Skin of body (tissue), 2 donors: ENCODE data around the gene CERS6. TPM values are rescaled to one million over a fixed set of nuclear protein-coding genes. Genes with fewer than 3 reads are reported as not detected.
A peak's percentile ranks its signal among the peaks of the same experiment; 100 is the strongest.

Source experiments
- DNase-seq: peaks from one replicate; lab custom pipeline; 2025; lab: John Stamatoyannopoulos, UW
- total RNA-seq: library from RNA; depleted of rRNA; stranded (reverse); fragments of >200 nt; gene quantifications from one replicate; pipeline ENCODE4 v1.2.3, GENCODE V29; 2014

CERS6 gene
- total RNA-seq, 1 donor from 2014 or later: 34.6 TPM

DNA sequence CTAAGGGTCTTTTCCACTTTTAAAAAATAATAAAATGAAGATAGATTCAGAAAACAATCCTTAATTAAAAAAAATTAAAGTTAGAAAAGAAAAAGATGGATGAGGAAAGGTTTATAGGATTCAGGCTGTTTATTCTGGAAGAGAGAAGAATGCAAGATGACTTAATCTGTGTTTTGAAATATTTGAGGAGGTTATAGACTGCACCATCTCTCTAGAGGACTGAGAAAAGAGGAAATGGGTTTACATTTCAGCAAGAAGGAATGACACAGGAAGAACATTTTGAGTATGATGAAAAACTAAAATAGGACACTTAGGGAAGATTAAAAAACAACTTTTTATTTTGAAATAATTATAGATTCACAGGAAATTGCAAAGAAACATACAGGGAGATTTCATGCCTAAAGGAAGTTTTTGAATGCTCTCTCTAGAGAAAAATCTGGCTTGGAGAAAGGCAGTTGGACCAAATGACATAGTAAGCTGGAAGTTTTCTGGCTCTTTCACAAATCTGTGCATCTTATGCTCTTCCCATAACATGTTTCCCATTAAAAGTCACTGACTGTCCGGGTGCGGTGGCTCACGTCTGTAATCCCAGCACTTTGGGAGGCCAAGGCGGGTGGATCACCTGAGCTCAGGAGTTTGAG is 75.0 kb downstream of the CERS6 start:
- peak; percentile 46 for DNase-seq

DNA sequence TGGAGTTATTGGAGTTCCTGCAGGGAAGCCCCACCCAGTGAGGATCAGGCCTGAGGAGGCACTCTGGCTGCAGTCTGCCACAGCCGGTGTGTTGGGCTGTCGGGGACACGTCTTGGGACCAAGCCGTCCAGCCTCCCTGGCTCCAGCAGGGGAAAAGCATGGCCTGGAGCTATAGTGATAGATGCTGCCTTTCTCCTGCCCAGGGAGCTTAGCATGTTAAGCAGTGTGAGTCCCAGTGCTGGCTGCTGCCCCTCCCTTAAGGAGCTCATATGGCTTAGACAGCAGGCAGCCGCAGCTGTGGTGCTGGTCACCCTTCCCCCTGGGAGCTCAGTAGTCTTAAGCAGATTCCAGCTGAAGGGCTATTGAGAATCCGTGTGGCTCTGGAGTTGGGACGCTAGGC is 78.9 kb downstream of the CERS6 start:
- no peak for DNase-seq

DNA sequence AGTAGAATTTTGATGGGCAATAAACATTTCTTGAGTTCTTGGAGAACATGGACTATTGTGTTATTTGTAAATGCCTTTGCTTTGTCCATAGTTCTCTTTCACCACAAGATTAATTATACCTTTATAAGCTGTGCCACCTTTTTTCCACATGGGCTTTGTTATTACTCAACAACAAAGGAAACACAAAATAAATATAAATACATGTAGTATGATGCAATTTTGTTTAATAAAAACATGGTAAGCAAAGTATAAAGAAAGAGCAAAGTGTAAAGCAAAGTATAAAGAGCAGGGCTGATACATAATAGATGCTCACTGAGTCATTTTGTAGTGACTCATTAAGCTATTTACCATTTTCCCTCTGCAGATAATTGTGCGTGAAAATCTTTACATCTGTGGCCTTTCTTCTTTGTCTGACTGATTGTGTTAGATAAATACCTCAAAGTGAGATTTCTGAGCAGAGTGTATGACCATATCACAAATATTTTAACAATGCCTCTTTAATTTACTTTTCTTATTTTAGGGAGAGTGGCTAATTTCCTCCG is 80.9 kb downstream of the CERS6 start:
- no peak for DNase-seq

DNA sequence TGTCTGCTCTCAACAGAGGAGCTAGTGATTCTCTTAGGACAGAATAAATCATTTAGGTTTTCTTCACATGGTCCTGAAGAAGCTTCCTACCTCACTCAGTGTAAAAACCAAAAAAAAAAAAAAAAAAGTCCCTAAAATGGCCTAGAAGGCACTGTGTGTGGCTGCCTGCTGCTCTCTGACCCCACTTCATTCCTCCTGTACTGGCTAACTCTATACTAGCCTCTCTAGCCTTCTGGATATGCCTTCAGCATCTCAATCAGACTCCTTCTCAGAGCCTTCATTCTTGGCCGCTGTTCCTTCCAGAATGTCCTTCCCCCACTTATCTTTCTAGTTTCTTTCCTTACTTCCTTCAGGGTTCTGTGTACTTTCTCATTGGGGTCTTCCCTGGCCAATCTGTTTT is 82.1 kb downstream of the CERS6 start:
- DNase-seq: no peak

DNA sequence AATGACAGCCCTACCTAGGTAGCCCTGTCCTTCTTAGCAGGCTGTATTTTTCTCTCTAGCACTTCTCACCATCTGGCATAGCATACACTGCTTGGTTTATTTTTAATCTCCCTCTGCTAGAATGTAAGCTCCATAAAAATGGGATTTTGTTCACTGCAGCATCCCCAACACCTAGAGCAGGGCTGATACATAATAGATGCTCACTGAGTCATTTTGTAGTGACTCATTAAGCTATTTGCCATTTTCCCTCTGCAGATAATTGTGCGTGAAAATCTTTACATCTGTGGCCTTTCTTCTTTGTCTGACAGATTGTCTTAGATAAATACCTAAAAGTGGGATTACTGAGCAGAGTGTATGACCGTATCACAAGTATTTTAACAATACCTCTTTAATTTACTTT is 82.5 kb downstream of the CERS6 start:
- no peak for DNase-seq

DNA sequence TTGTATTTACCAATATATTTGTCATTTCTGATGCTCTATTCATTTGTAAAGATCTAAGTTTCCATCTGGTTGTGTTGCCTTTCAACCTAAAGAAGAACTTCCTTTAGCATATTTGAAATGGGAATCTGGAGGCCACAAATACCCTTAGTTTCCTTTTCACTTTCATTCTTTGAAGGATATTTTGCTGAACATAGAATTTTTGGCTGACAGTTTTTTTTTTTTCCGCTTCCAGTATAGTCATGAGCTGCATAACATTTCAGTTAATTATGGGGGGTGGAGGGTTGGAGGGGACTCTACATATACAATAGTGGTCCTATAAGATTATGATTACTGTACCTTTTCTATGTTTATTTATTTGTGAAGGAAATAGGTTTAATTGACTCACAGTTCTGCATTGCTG is 83.9 kb downstream of the CERS6 start:
- DNase-seq: no peak

DNA sequence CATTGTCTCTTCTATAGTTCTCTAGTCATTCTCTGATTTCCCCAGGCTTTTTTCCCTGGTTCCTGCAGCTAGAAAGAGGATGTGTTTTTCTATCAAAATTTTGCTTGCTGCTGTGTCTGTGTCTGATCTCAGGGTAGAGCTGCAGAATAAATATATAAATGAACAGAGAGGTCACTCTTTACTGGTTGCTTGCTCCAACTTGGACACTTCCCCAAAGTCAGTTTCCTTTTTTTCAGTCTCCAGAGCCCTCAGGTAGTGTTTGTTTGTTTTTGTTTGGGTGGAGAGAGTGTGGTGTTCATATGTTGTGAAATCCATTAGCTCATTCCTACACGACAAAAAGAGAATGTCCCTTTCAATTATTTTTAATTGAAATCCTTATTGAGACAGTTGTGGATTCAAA is 85.8 kb downstream of the CERS6 start:
- no peak for DNase-seq

DNA sequence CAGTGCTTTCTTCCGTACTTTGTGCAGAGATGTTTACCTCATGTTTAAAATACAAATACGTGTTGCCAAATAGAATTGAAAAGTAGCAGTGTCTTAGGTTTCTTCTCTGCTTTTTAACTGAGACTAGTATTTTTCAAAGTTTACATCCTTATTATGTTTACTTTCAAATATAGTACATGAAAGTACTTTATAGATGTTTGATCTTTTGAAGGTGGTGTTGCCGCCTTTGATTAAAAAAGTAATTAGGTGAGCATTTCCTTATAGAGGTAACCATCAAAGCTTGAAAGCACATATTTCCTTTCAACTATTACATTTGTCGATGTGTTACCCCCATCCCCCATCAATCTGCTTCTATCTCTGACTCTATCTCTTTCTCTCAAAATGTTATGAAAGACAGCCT is 87.0 kb downstream of the CERS6 start:
- no peak for DNase-seq

DNA sequence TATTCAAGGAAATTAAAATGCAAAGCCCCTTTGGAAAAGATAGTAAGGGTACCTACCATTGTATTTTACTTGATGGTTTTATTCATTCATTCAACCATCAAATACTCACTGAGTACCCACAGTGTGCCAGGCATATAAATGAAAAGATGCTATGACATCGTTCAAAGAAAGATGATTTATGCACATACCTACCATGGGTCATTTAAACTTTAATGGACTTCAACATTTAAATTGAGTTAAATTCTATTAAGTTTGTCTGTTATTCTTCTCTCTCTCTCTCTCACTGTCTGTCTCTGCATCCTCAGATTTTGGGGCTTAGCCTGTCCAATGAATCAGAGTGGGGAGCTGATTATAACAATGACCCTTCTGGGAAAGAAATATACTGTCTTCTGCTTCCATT is 87.9 kb downstream of the CERS6 start:
- DNase-seq: no peak

DNA sequence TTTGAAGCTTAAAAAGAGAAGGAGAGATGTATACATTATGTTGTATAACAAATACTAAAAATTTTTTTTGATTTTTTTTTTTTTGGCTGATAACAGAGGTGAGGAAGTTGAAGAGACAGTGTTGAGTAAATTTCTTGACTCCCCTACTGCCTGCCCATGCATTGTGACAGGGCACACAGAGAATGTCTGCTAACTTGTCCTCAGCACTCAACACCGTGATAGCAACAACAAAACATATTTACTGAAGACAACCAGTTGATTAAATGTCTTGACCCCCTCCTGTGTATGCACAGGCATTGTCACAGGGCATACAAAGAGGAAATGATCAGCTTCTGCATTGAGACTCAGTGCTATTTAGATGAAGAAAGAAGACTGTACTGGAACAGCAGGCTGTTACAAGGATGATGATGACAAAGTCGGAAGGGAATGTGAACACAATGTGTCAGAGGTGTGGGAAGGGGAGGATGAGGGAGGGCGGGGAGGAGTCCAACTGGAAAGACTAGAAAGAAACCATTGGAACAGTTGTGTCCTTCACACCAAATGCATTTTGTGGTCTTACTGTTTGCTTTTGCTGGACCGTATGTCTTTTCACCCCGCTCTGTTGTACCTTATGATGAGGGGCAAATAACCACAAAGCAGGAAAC is 89.5 kb downstream of the CERS6 start:
- DNase-seq: no peak

DNA sequence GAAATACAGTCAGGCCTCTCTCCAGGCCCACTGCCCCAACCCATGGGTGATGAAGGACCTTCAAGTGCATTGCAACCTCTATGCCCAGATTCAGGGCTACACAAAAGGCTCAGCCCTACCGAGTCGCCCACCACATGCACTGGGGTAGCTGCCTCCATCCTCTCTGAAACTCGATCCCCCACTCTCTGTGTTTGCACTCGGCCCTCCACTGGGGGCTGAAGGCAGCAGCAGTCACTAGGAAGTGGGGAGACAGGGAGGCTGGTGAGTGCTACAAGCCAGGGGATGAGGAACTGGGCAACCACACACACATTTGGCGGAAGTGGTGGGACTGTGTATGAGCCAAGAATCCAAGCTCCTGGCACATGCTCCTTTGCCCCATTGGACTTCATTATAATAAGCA is 94.6 kb downstream of the CERS6 start:
- DNase-seq: no peak

DNA sequence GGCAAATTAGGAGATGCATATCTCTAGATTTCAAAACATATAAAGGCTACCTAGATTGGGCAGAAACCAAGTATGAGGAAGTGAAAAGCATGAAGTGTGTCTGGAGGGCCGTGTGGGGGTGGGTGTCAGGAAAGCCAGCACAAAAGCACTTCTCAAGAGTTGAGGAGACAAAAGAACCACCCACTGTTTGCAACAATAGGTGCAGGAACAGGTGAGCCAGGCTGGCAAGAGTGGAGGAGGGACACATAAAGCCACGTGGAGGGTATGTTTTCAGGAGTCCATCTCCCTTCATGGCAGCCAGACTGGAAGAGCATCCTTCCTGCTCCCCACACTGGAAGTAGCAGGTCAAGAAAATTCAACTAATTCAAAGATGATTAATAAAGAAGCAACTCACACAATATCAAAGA is 96.4 kb downstream of the CERS6 start:
- no peak for DNase-seq

DNA sequence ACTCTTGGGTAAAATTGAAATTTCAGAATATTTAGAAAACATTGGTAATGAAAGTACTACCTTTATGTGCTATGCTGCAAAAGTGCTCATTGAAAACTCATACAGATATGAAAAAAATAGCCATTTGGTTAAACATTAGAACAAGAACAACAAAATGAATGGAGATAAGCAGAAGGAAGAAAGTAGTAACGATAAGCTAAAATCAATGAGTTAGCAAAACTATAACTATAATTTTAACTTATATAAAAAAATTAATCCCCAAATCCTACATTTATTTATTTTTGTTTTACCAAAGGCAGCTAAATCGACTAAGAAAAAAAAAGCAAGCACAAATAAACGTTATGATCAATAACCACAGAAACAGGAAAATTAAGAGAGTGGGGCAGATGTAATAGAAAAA is 99.2 kb downstream of the CERS6 start:
- no peak for DNase-seq

DNA sequence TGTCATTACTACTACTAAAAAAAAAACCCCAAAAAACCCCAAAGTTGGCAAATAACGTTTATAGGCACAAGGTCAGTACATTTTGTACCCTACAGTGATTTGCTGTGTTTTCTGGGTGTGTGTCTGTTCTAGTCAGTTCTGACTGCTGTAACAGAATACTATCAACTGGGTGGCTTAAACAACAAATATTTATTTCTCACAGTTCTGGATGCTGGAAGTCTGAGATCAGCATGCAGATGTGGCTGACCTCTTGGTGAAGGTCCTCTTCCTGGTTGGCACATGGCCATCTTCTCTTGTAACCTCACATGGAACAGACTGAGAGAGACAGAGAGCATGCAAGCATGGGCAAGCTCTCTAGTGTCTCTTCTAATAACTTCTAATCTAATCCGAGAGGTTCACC is 103.1 kb downstream of the CERS6 start:
- no peak for DNase-seq

DNA sequence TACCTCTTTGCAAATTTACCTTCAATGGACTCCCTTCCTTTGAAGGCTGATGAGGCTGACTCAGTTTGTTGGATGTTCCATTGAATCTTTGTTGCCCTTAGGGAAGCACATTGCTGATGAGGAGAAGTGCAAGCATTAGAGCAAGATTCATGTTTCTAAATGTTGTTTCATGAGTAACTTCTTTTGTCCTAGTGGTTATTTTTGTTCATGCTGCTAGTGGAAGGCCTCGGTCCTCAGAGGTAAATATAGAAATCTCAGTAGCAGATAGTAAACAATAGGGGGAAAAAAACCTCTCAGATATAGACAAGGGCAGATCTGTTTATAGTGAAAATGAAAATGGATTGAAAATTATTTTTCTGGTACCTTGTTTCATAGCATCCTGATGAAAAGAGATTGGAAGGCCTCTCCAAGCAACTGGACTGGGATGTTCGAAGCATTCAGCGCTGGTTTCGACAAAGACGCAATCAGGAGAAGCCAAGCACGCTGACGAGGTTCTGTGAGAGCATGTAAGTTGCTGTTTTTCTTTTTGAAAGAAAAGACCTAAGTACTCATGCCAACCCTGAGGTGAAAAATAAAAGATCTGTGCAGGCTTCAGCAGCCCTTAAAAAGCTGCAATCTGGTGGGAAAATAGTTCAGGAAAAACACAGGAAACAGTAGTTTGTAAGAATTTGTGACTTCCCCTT is 104.9 kb downstream of the CERS6 start:
- DNase-seq: no peak

DNA sequence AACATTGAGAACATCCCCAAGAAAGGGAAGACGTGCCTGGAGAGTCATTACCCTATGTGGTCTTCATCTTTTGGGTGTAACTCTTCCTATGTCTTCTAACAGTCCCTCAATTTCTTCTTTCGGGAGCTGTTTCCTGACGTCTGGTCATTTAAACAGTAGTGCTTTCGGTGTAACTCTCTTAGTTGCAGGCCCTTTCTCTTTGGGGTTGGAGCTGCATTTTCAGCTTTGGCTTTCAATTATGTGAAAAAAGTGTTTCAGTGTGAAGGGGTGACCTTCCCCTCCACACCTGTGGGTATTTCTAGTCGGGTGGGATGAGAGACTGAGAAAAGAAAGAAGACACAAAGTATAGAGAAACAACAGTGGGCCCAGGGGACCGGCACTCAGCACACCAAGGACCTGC is 105.9 kb downstream of the CERS6 start:
- no peak for DNase-seq

DNA sequence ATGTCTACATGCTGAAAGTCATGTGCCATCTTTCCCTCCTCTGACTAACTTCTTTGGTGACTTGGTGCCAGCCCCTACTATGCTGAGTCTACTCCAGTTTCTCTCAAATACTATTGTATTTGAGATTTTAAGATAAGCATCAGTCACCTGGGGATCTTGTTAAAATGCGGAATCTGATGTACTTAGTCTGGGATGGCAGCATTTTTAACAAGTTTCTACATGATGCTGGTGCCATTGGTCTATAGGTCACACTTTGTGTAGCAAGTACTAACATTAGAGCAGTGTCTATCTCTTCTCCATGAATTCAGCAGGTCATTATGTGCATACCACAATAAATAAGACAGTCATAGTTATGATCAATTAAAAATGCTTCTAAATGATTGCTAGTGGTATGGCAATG is 106.9 kb downstream of the CERS6 start:
- DNase-seq: no peak

DNA sequence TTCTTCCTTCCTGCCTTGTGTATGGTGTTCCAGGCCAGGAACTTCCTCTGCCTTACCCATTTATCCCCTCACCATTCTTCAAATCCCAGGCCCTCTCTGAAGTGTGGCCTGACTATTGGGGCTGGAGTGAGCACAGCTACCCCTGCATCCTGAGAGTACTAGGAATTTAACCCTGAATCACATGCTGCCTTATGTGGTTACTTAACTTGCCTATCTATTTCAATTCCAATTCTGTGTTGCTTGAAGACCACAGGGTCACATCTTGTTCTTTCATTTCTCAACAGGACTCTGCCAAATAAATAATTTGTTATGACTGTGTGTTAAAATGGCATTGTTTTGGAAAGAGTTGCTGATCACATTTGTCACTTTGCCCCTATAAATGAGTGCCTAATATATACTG is 108.6 kb downstream of the CERS6 start:
- no peak for DNase-seq

DNA sequence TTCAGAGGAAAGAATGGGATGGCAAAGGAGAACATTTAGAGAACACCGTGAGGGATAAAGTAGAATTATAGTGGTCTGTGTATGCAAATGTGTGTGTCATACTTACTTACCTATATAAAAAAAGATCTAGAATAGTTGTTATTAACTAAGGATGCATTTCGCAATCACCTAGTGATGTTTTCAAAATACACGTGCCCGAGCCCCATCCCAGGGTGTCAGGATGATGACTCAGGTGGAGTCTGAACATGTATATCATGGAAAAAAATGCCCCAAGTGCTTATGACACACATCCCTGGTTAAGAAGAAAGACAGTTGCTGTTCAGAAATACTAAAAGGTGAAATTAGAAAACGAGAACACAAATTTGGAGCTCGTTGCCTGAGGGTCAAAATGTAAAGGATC is 109.0 kb downstream of the CERS6 start:
- DNase-seq: no peak

DNA sequence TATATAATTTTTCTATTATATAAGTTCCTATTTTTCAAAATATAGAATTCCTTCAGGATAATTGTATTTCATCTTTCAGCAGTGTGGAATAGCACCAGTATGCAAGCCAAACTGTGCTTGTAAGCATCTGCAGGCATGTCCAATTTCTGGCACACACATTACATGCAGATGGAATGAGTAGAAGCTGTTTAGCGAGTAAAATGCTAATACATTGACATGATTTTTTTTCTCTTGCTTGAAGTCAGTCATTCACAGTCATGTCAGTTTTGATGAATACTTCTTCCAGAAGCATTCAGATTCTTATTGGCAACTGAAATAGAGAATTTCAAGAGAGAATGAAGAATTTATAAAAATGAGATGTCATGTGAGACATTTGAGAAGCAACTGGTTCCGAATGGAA is 109.4 kb downstream of the CERS6 start:
- DNase-seq: peak; percentile 8

DNA sequence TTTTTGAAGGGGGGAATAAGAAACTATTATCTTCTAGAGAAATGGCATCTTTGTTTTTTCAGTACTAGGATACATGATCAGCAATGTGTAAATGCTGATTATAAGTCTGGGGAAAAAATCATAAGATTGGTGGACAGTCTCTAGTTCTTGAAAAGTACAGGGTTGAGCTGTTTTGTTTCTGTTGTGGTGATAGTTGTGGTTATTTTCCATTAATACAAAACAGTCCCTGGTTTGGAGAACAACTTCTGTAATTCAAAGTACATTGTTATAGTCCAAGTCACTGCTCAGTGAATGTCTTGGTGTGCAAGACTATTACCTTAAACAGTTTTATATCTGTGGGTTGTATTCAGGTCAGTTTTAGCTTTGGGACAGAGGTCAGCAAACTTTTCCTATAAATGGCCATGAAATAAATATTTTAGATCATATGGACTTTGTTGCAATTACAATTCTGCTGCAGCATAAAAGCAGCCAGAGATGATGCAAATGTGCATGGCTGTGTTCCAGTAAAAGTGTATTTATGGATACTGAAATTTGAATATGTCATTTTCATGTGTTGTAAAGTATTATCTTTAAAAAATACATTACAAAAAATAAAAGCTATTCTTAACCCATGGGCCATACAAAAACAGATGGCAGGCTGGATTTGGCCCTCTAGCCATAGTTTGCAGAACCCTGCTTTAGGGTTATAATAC is 111.0 kb downstream of the CERS6 start:
- DNase-seq: peak; percentile 52

DNA sequence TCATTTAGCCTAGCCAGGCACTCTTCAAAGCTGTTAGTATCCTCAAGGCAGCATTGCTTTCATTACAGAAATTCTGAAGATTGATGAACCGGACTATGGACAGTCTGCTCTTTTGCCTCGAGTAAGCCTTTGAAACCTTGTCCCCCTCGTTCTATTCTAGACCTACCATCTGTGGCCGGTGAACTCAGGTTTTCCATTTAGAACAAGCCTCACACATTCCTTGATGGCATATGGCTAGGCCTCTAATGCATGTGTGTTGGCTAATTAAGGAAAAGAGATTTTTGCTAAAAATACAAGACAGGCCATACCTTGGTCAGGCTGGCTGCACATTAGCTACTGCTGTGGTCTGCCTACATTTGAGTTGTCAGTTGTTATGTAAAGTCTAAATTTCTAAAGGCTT is 111.8 kb downstream of the CERS6 start:
- no peak for DNase-seq
